AG04450 (cell line): ENCODE data around the gene TMED10. TPM values are rescaled to one million over a fixed set of nuclear protein-coding genes. Genes with fewer than 3 reads are reported as not detected.

Source experiments
- CTCF ChIA-PET: fragments of 300-600, 350-600 bp; formaldehyde crosslinking; extraction: SDS; loops from one replicate; lab custom pipeline; 2022; ENCODE audit warnings: antibody characterized with exemption, inconsistent platforms; lab: Charles Lee
- POLR2A ChIA-PET: fragments of 350-600 bp; formaldehyde crosslinking; extraction: SDS; loops from one replicate; lab custom pipeline; 2021; ENCODE audit warnings: antibody characterized with exemption, inconsistent platforms; lab: Yijun Ruan, JAX
- DNase-seq: peaks from one replicate; pipeline ENCODE4 v3.0.0-alpha.2; 2011; ENCODE audit warnings: low read depth, low spot score
- H3K27ac ChIP-seq: one replicate; pipeline ENCODE4 v1.5.1; 2012; ENCODE audit warnings: low read depth, low read length, control low read depth
- H3K27me3 ChIP-seq: one replicate; pipeline ENCODE4 v1.6.0; 2012; ENCODE audit warnings: low read length; ENCODE audit not compliant: control insufficient read depth, insufficient read depth
- H3K4me3 ChIP-seq: 2 replicates; pipeline ENCODE4 v1.5.1; 2011; ENCODE audit warnings: mild to moderate bottlenecking, low read depth, low read length, control low read depth
- H3K9me3 ChIP-seq: 2 replicates; pipeline ENCODE4 v1.5.1; 2012; ENCODE audit warnings: low read length; ENCODE audit not compliant: control insufficient read depth, insufficient read depth
- CTCF ChIP-seq: IDR thresholded peaks from 2 replicates; pipeline ENCODE4 v1.5.1; 2011; ENCODE audit warnings: low read depth, low read length, control low read depth, inconsistent platforms
- polyA plus RNA-seq: library from polyadenylated mRNA; depleted of rRNA; stranded (reverse); fragments of >200 nt; gene quantifications from 2 replicates; pipeline ENCODE4 v1.2.3, GENCODE V29; 2011

Gene TMED10
- polyA plus RNA-seq, 1 experiment: 414 TPM

GRCh38 chr14:75120541-75121291 is 55.7 kb downstream of the TMED10 start:
- Histone ChIP-seq H3K9me3 (no peaks in the 10 kb centered on the region), H3K27ac (no peak overlapping the region), H3K27me3 (no peaks in the 10 kb centered on the region), H3K4me3 (no peak overlapping the region)
- CTCF ChIA-PET: no interaction called here
- TF ChIP-seq CTCF: no peak
- no peak for DNase-seq
- POLR2A ChIA-PET: no interaction called here

GRCh38 chr14:75119056-75119455 is 57.4 kb downstream of the TMED10 start:
- no peak for DNase-seq
- POLR2A ChIA-PET: no interaction called here
- no peak overlapping the region for H3K4me3 ChIP-seq
- CTCF ChIA-PET: interaction anchor here (0.9 to 1.6 kb wide), 2 partner anchors 184 to 213 kb away, joined by 4 read pairs; no protein-coding TSS in a partner anchor
- H3K9me3 ChIP-seq: no peaks in the 10 kb centered on the region
- no peaks in the 10 kb centered on the region for H3K27me3 ChIP-seq
- no peak for TF ChIP-seq CTCF
- no peak overlapping the region for H3K27ac ChIP-seq

GRCh38 chr14:75113932-75114539 is 62.4 kb downstream of the TMED10 start:
- TF ChIP-seq CTCF: no peak
- no peak overlapping the region for H3K4me3 ChIP-seq
- CTCF ChIA-PET: no interaction called here
- POLR2A ChIA-PET: no interaction called here
- H3K27ac ChIP-seq: no peak overlapping the region
- no peaks in the 10 kb centered on the region for H3K27me3 ChIP-seq
- DNase-seq: no peak
- H3K9me3 ChIP-seq: no peaks in the 10 kb centered on the region

GRCh38 chr14:75109877-75110276 is 66.5 kb downstream of the TMED10 start:
- no peak for DNase-seq
- ChIA-PET POLR2A (no interaction called here), CTCF (interaction anchor here (1.2 kb wide), 1 partner anchor 249 kb away, joined by 3 read pairs; no protein-coding TSS in a partner anchor)
- no peak for TF ChIP-seq CTCF
- no peaks in the 10 kb centered on the region for H3K9me3 ChIP-seq
- H3K4me3 ChIP-seq: no peak overlapping the region
- H3K27ac ChIP-seq: no peak overlapping the region
- H3K27me3 ChIP-seq: no peaks in the 10 kb centered on the region

GRCh38 chr14:75107186-75107585 is 69.2 kb downstream of the TMED10 start:
- POLR2A ChIA-PET: no interaction called here
- CTCF ChIA-PET: no interaction called here
- no peak for TF ChIP-seq CTCF
- no peak for DNase-seq
- no peak overlapping the region for H3K27ac ChIP-seq
- no peaks in the 10 kb centered on the region for H3K9me3 ChIP-seq
- no peak overlapping the region for H3K4me3 ChIP-seq
- H3K27me3 ChIP-seq: no peaks in the 10 kb centered on the region
